PC-3 (cell line): ENCODE data around the gene GTF3C4. TPM values are rescaled to one million over a fixed set of nuclear protein-coding genes. Genes with fewer than 3 reads are reported as not detected.
"Not testable (repeated sequence)": the region's sequence is repeated elsewhere in the genome, so short reads cannot be mapped to it uniquely, and the experiment has no call there.

Experiments used
- ATAC-seq: fragments of 200-7000 bp; cut with Tn5 transposase; 2 replicates; pipeline ENCODE4 v1.9.1; 2020; ENCODE audit warnings: mild to moderate bottlenecking, moderate library complexity
- BruUV-seq: library from RNA; stranded (reverse); fragments of 400-500 nt; replicated peaks from 2 replicates; lab custom pipeline; 2021; lab: Mats Ljungman, UMichigan
- CTCF ChIA-PET: fragments of 300-600 bp; sonication (Branson Sonifier 250); formaldehyde crosslinking; loops from one replicate; lab custom pipeline; 2022; ENCODE audit warnings: antibody characterized with exemption; lab: Charles Lee
- POLR2A ChIA-PET: fragments of 300-600 bp; sonication (Branson Sonifier 250); formaldehyde crosslinking; loops from one replicate; lab custom pipeline; 2022; ENCODE audit warnings: antibody characterized with exemption; ENCODE audit not compliant: unreplicated experiment; lab: Charles Lee
- DNase-seq: peaks from one replicate; pipeline ENCODE4 v3.0.0-alpha.2; 2015
- H2AFZ ChIP-seq: fragments of 300-600 bp; sonication (generic); 2 replicates; pipeline ENCODE4 v1.6.0; 2016; ENCODE audit warnings: antibody characterized with exemption, low read length
- H3F3A ChIP-seq: fragments of 300-600 bp; sonication (generic); one replicate; pipeline ENCODE4 v1.6.0; 2017; ENCODE audit warnings: antibody characterized with exemption, low read length, control low read depth, mild to moderate bottlenecking; ENCODE audit not compliant: unreplicated experiment
- H3K27ac ChIP-seq: fragments of 300-600 bp; sonication (generic); 2 replicates; pipeline ENCODE4 v1.5.1; 2016; ENCODE audit warnings: mild to moderate bottlenecking, low read length
- H3K27me3 ChIP-seq: fragments of 300-600 bp; sonication (generic); 2 replicates; pipeline ENCODE4 v1.6.1; 2016; ENCODE audit warnings: low read length, mixed read lengths
- H3K36me3 ChIP-seq: fragments of 300-600 bp; sonication (generic); 2 replicates; pipeline ENCODE4 v1.6.1; 2016; ENCODE audit warnings: low read depth, mixed run types, low read length, mixed read lengths
- H3K4me1 ChIP-seq: fragments of 300-600 bp; sonication (generic); 2 replicates; pipeline ENCODE4 v1.5.1; 2016; ENCODE audit warnings: low read length; ENCODE audit not compliant: insufficient read depth
- H3K4me2 ChIP-seq: fragments of 300-600 bp; sonication (generic); 2 replicates; pipeline ENCODE4 v1.6.0; 2016; ENCODE audit warnings: low read length
- H3K4me3 ChIP-seq: fragments of 300-600 bp; sonication (generic); 2 replicates; pipeline ENCODE4 v1.5.1; 2016; ENCODE audit warnings: mild to moderate bottlenecking, low read length, mixed read lengths
- H3K79me2 ChIP-seq: fragments of 300-600 bp; sonication (generic); 2 replicates; pipeline ENCODE4 v1.6.1; 2017; ENCODE audit warnings: low read length, mixed read lengths
- H3K9ac ChIP-seq: fragments of 300-600 bp; sonication (generic); 2 replicates; pipeline ENCODE4 v1.6.0; 2016; ENCODE audit warnings: mild to moderate bottlenecking, low read length
- H3K9me2 ChIP-seq: fragments of 300-600 bp; sonication (generic); replicated peaks from 2 replicates; pipeline ENCODE4 v1.6.1; 2016; ENCODE audit warnings: mixed run types, low read length, mixed read lengths
- H3K9me3 ChIP-seq: fragments of 300-600 bp; sonication (generic); 2 replicates; pipeline ENCODE4 v1.6.1; 2016; ENCODE audit warnings: low read length, mixed read lengths
- H4K20me1 ChIP-seq: fragments of 300-600 bp; sonication (generic); 2 replicates; pipeline ENCODE4 v1.6.1; 2016; ENCODE audit warnings: low read length, mixed read lengths
- CTCF ChIP-seq: fragments of 300-600 bp; sonication (generic); conservative IDR thresholded peaks from 2 replicates; pipeline ENCODE4 v1.5.1; 2017; ENCODE audit warnings: antibody characterized with exemption, low read depth, mild to moderate bottlenecking, low read length
- EZH2 ChIP-seq: fragments of 300-600 bp; sonication (generic); IDR thresholded peaks from one replicate; pipeline ENCODE4 v1.6.1; 2017; ENCODE audit warnings: antibody characterized with exemption, mild to moderate bottlenecking, low read length; ENCODE audit not compliant: unreplicated experiment
- EZH2phosphoT487 ChIP-seq: fragments of 300-600 bp; sonication (generic); IDR thresholded peaks from 2 replicates; pipeline ENCODE4 v1.6.1; 2018; ENCODE audit warnings: mild to moderate bottlenecking, antibody characterized with exemption, low read length, borderline replicate concordance
- intact Hi-C: fragments of 100-400 bp; cut with micrococcal nuclease; formaldehyde crosslinking; loops from 2 replicates; pipeline ENCODE4 v1.9.0; 2023
- total RNA-seq: library from RNA; depleted of rRNA; stranded (reverse); fragments of >200 nt; gene quantifications from 2 replicates; pipeline ENCODE4 v1.2.3, GENCODE V29; 2014

Gene GTF3C4
- total RNA-seq, 1 experiment from 2014 or later, result 9.8 TPM

GRCh38 chr9:132717326-132717945, 47.2 kb downstream of the GTF3C4 start:
- no peaks in the 10 kb centered on the region for H3K4me1 ChIP-seq
- ChIA-PET POLR2A (no interaction called here), CTCF (no interaction called here)
- H3K9me2 ChIP-seq, result no peaks in the 10 kb centered on the region
- ATAC-seq, result no peak
- H3K27ac ChIP-seq, result no peak overlapping the region
- H3K79me2 ChIP-seq, result no peaks in the 10 kb centered on the region
- no peak overlapping the region for H3K4me2 ChIP-seq
- TF ChIP-seq CTCF, result no peak
- TF ChIP-seq EZH2phosphoT487, result no peak
- TF ChIP-seq EZH2, result no peak
- no TSS peak for BruUV-seq
- intact Hi-C loops, result no loop called here
- H3K9ac ChIP-seq, result no peak overlapping the region
- H3K27me3 ChIP-seq, result no peaks in the 10 kb centered on the region
- no peak overlapping the region for H3K4me3 ChIP-seq
- H3F3A ChIP-seq, result no peaks in the 10 kb centered on the region
- no peaks in the 10 kb centered on the region for H3K36me3 ChIP-seq
- H4K20me1 ChIP-seq, result no peaks in the 10 kb centered on the region
- no peak for DNase-seq
- no peak overlapping the region for H2AFZ ChIP-seq
- no peaks in the 10 kb centered on the region for H3K9me3 ChIP-seq

GRCh38 chr9:132718381-132718928, 48.2 kb downstream of the GTF3C4 start:
- H3K27ac ChIP-seq, DNase-seq, H3K4me3 ChIP-seq, BruUV-seq, H3F3A ChIP-seq, H3K9ac ChIP-seq, H3K4me2 ChIP-seq, H3K36me3 ChIP-seq, intact Hi-C loops, H3K27me3 ChIP-seq, H3K79me2 ChIP-seq, POLR2A ChIA-PET, H3K9me3 ChIP-seq, H2AFZ ChIP-seq, H3K9me2 ChIP-seq, H4K20me1 ChIP-seq, ATAC-seq, H3K4me1 ChIP-seq, CTCF ChIA-PET: not testable (repeated sequence)

DNA sequence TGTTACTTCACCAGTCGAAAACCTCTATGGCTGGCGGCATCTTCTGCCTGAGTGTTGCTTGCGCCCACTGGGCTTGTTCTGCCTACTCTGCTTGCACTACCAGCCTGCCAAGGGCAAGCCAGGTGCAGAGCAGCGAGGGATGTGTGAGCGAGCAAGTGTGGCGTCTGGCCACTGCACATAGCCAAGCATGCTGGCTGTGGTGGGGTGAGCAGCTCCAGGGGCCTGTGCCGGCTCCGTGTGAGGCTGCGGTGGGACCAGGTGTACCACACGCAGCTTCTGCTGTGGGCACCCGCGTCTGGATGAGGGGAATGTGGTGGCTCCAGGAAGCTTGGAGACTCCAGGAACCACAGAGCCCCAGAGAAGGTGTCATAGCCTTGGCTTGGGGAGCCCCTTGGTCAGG, 51.4 kb downstream of the GTF3C4 start:
- ChIA-PET CTCF (no interaction called here), POLR2A (no interaction called here)
- Histone ChIP-seq H4K20me1 (no peaks in the 10 kb centered on the region), H3F3A (no peaks in the 10 kb centered on the region), H3K27me3 (no peaks in the 10 kb centered on the region), H3K9ac (no peak overlapping the region), H3K4me3 (no peak overlapping the region), H3K4me1 (no peaks in the 10 kb centered on the region), H3K4me2 (no peak overlapping the region), H3K36me3 (no peaks in the 10 kb centered on the region), H3K9me3 (no peaks in the 10 kb centered on the region), H3K27ac (no peak overlapping the region), H3K9me2 (no peaks in the 10 kb centered on the region), H3K79me2 (no peaks in the 10 kb centered on the region), H2AFZ (no peak overlapping the region)
- ATAC-seq, result no peak
- intact Hi-C loops, result no loop called here
- no peak for TF ChIP-seq EZH2phosphoT487
- TF ChIP-seq EZH2, result no peak
- TF ChIP-seq CTCF, result no peak
- no peak for DNase-seq
- BruUV-seq, result no TSS peak
